Mesendoderm (in vitro differentiated cells): ENCODE data around the gene ALDH1A3.

ENCODE experiments used
- DNase-seq: peaks from one replicate; pipeline ENCODE4 v3.0.0; 2013
- H2AK5ac ChIP-seq: 2 replicates; pipeline ENCODE4 v1.6.1; 2013; ENCODE audit warnings: low read length, inconsistent platforms
- H2BK120ac ChIP-seq: 2 replicates; pipeline ENCODE4 v1.6.1; 2013; ENCODE audit warnings: low read depth, mild to moderate bottlenecking, low read length, moderate library complexity, mixed read lengths
- H2BK15ac ChIP-seq: replicated peaks from 2 replicates; pipeline ENCODE4 v1.6.1; 2013; ENCODE audit warnings: low read depth, mild to moderate bottlenecking, moderate library complexity
- H2BK5ac ChIP-seq: 2 replicates; pipeline ENCODE4 v1.6.1; 2013; ENCODE audit warnings: low read length, inconsistent platforms
- H3K18ac ChIP-seq: 2 replicates; pipeline ENCODE4 v1.6.1; 2013; ENCODE audit warnings: mild to moderate bottlenecking, low read length, mixed read lengths
- H3K23ac ChIP-seq: one replicate; pipeline ENCODE4 v1.6.1; 2013; ENCODE audit warnings: low read length
- H3K27ac ChIP-seq: 2 replicates; pipeline ENCODE4 v1.5.1; 2013; ENCODE audit warnings: low read depth, mild to moderate bottlenecking, inconsistent platforms, low read length, moderate library complexity
- H3K27me3 ChIP-seq: 2 replicates; pipeline ENCODE4 v1.6.1; 2013; ENCODE audit warnings: low read length, control low read depth, mild to moderate bottlenecking, inconsistent platforms; ENCODE audit not compliant: insufficient read depth, poor library complexity
- H3K36me3 ChIP-seq: 2 replicates; pipeline ENCODE4 v1.6.1; 2013; ENCODE audit warnings: low read length, inconsistent platforms; ENCODE audit not compliant: control insufficient read depth, insufficient read depth
- H3K4ac ChIP-seq: one replicate; pipeline ENCODE4 v1.6.1; 2013; ENCODE audit warnings: low read depth, mild to moderate bottlenecking, low read length, moderate library complexity
- H3K4me1 ChIP-seq: 2 replicates; pipeline ENCODE4 v1.6.1; 2013; ENCODE audit warnings: low read depth, low read length, inconsistent platforms; ENCODE audit not compliant: control insufficient read depth
- H3K4me2 ChIP-seq: 2 replicates; pipeline ENCODE4 v1.6.1; 2013; ENCODE audit warnings: low read length
- H3K4me3 ChIP-seq: 2 replicates; pipeline ENCODE4 v1.5.1; 2013; ENCODE audit warnings: mild to moderate bottlenecking, low read length
- H3K56ac ChIP-seq: one replicate; pipeline ENCODE4 v1.6.1; 2013; ENCODE audit warnings: low read length
- H3K79me1 ChIP-seq: 2 replicates; pipeline ENCODE4 v1.6.1; 2013; ENCODE audit warnings: low read length, inconsistent platforms
- H3K79me2 ChIP-seq: 2 replicates; pipeline ENCODE4 v1.6.1; 2013; ENCODE audit warnings: mild to moderate bottlenecking, low read length; ENCODE audit not compliant: control insufficient read depth, insufficient read depth
- H3K9ac ChIP-seq: 2 replicates; pipeline ENCODE4 v1.6.1; 2013; ENCODE audit warnings: low read length, inconsistent platforms
- H4K5ac ChIP-seq: one replicate; pipeline ENCODE4 v1.6.1; 2013; ENCODE audit warnings: low read length
- H4K8ac ChIP-seq: one replicate; pipeline ENCODE4 v1.6.1; 2013; ENCODE audit warnings: low read depth, mild to moderate bottlenecking, control low read depth, low read length, moderate library complexity
- WGBS: extraction: QIAGEN DNeasy Blood & Tissue Kit; methylation state at CpG from one replicate; pipeline ENCODE4 v1.1.7; 2013; ENCODE audit warnings: low lambda C conversion rate, missing lambda C conversion rate; ENCODE audit not compliant: insufficient coverage; ENCODE audit errors: extremely low coverage; 5-methylcytosine and 5-hydroxymethylcytosine counted together

Gene ALDH1A3

GRCh38 chr15:100861511-100861991 is 18.1 kb upstream of the ALDH1A3 start:
- Histone ChIP-seq H2BK15ac (no peak overlapping the region), H3K23ac (no peak overlapping the region), H2BK5ac (no peak overlapping the region), H3K4me2 (no peak overlapping the region), H2AK5ac (no peak overlapping the region), H3K18ac (no peak overlapping the region), H3K4ac (no peak overlapping the region), H3K79me1 (no peaks in the 10 kb centered on the region), H3K56ac (no peak overlapping the region), H2BK120ac (no peak overlapping the region), H3K4me1 (no peaks in the 10 kb centered on the region), H3K9ac (no peak overlapping the region), H4K5ac (no peak overlapping the region), H3K27me3 (no peaks in the 10 kb centered on the region), H3K79me2 (no peaks in the 10 kb centered on the region), H3K36me3 (no peaks in the 10 kb centered on the region), H3K27ac (no peak overlapping the region), H4K8ac (no peak overlapping the region), H3K4me3 (no peak overlapping the region)
- WGBS = no CpG with 5 or more reads among the region's 16 CpGs
- DNase-seq = no peak

GRCh38 chr15:100862162-100862561 is 17.5 kb upstream of the ALDH1A3 start:
- WGBS = no CpG with 5 or more reads among the region's 6 CpGs
- H3K4me3 ChIP-seq = no peak overlapping the region
- H3K79me1 ChIP-seq = no peaks in the 10 kb centered on the region
- no peak overlapping the region for H2BK120ac ChIP-seq
- H3K27me3 ChIP-seq = no peaks in the 10 kb centered on the region
- no peak overlapping the region for H2BK15ac ChIP-seq
- H3K56ac ChIP-seq = no peak overlapping the region
- no peaks in the 10 kb centered on the region for H3K4me1 ChIP-seq
- H2BK5ac ChIP-seq = no peak overlapping the region
- no peak overlapping the region for H4K8ac ChIP-seq
- H2AK5ac ChIP-seq = no peak overlapping the region
- no peak overlapping the region for H3K9ac ChIP-seq
- H3K27ac ChIP-seq = no peak overlapping the region
- H4K5ac ChIP-seq = no peak overlapping the region
- no peak overlapping the region for H3K4ac ChIP-seq
- no peaks in the 10 kb centered on the region for H3K36me3 ChIP-seq
- no peak for DNase-seq
- H3K23ac ChIP-seq = no peak overlapping the region
- H3K4me2 ChIP-seq = no peak overlapping the region
- H3K79me2 ChIP-seq = no peaks in the 10 kb centered on the region
- H3K18ac ChIP-seq = no peak overlapping the region

GRCh38 chr15:100863075-100863795 is 16.4 kb upstream of the ALDH1A3 start:
- Histone ChIP-seq H3K4me2 (no peak overlapping the region), H3K27ac (no peak overlapping the region), H3K79me2 (no peaks in the 10 kb centered on the region), H3K18ac (no peak overlapping the region), H3K23ac (no peak overlapping the region), H3K4me1 (no peaks in the 10 kb centered on the region), H2BK5ac (no peak overlapping the region), H3K27me3 (no peaks in the 10 kb centered on the region), H3K79me1 (no peaks in the 10 kb centered on the region), H3K36me3 (no peaks in the 10 kb centered on the region), H2BK120ac (no peak overlapping the region), H3K4ac (no peak overlapping the region), H3K56ac (no peak overlapping the region), H4K5ac (no peak overlapping the region), H2AK5ac (no peak overlapping the region), H3K9ac (no peak overlapping the region), H4K8ac (no peak overlapping the region), H2BK15ac (no peak overlapping the region), H3K4me3 (no peak overlapping the region)
- no peak for DNase-seq
- WGBS = no CpG with 5 or more reads among the region's 7 CpGs

- Histone ChIP-seq H3K18ac (no peak overlapping the region), H3K56ac (no peak overlapping the region), H3K23ac (no peak overlapping the region), H3K4me1 (no peaks in the 10 kb centered on the region), H2BK120ac (no peak overlapping the region), H4K8ac (no peak overlapping the region), H3K27ac (no peak overlapping the region), H2BK15ac (no peak overlapping the region), H3K79me2 (no peaks in the 10 kb centered on the region), H3K27me3 (no peaks in the 10 kb centered on the region), H2AK5ac (no peak overlapping the region), H3K4me2 (no peak overlapping the region), H4K5ac (no peak overlapping the region), H3K79me1 (no peaks in the 10 kb centered on the region), H3K9ac (no peak overlapping the region), H3K36me3 (no peaks in the 10 kb centered on the region), H2BK5ac (no peak overlapping the region), H3K4ac (no peak overlapping the region), H3K4me3 (no peak overlapping the region)
- DNase-seq = no peak
- WGBS = no CpG with 5 or more reads among the region's 15 CpGs
Measured at GRCh38 chr15:100863796-100864267, 15.8 kb upstream of the ALDH1A3 start.

GRCh38 chr15:100866386-100867330 is 13.0 kb upstream of the ALDH1A3 start:
- H3K23ac ChIP-seq = no peak overlapping the region
- no peak overlapping the region for H3K4me3 ChIP-seq
- H2AK5ac ChIP-seq = no peak overlapping the region
- H3K56ac ChIP-seq = no peak overlapping the region
- no peaks in the 10 kb centered on the region for H3K4me1 ChIP-seq
- H2BK15ac ChIP-seq = no peak overlapping the region
- no peak overlapping the region for H3K27ac ChIP-seq
- H3K18ac ChIP-seq = no peak overlapping the region
- H3K79me1 ChIP-seq = no peaks in the 10 kb centered on the region
- H3K27me3 ChIP-seq = no peaks in the 10 kb centered on the region
- DNase-seq = no peak
- H4K8ac ChIP-seq = no peak overlapping the region
- no peaks in the 10 kb centered on the region for H3K79me2 ChIP-seq
- H3K4me2 ChIP-seq = no peak overlapping the region
- WGBS = no CpG with 5 or more reads among the region's 12 CpGs
- no peak overlapping the region for H3K9ac ChIP-seq
- H3K36me3 ChIP-seq = no peaks in the 10 kb centered on the region
- H2BK120ac ChIP-seq = no peak overlapping the region
- no peak overlapping the region for H4K5ac ChIP-seq
- H3K4ac ChIP-seq = no peak overlapping the region
- no peak overlapping the region for H2BK5ac ChIP-seq
